Caco-2 (cell line): ENCODE measurements around the gene KIAA1614. TPM values are rescaled to one million over a fixed set of nuclear protein-coding genes. Genes with fewer than 3 reads are reported as not detected.

Experiments
- BruUV-seq: library from RNA; stranded (reverse); fragments of 400-500 nt; replicated peaks from 2 replicates; lab custom pipeline; 2021; lab: Mats Ljungman, UMichigan
- CTCF ChIA-PET: fragments of 300-600 bp; sonication (Branson Sonifier 250); formaldehyde crosslinking; loops from one replicate; lab custom pipeline; 2022; ENCODE audit warnings: antibody characterized with exemption; lab: Charles Lee
- POLR2A ChIA-PET: fragments of 300-600 bp; sonication (Branson Sonifier 250); formaldehyde crosslinking; loops from one replicate; lab custom pipeline; 2022; ENCODE audit warnings: antibody characterized with exemption; lab: Charles Lee
- DNase-seq, 2 experiments: peaks; one replicate each; pipeline versions ENCODE4 v3.0.0 to v3.0.0-alpha.2; 2020 to 2022
- H3K27me3 ChIP-seq: replicated peaks from 2 replicates; pipeline ENCODE4 v1.6.0; 2011; ENCODE audit warnings: low read length; ENCODE audit not compliant: control insufficient read depth, insufficient read depth
- H3K36me3 ChIP-seq: 2 replicates; pipeline ENCODE4 v1.5.1; 2011; ENCODE audit warnings: low read length; ENCODE audit not compliant: control insufficient read depth, insufficient read depth
- H3K4me1 ChIP-seq: fragments of 250-450 bp; sonication (Bioruptor Pico); 2 replicates; pipeline ENCODE4 v1.5.1; 2020; ENCODE audit warnings: mild to moderate bottlenecking
- H3K4me3 ChIP-seq: 2 replicates; pipeline ENCODE4 v1.5.1; 2011; ENCODE audit warnings: low read depth, mild to moderate bottlenecking, control low read depth, low read length
- H3K9me3 ChIP-seq: fragments of 250-450 bp; sonication (Bioruptor Pico); 2 replicates; pipeline ENCODE4 v1.5.1; 2020; ENCODE audit warnings: mild to moderate bottlenecking, moderate library complexity
- H3K27ac Mint-ChIP-seq: one replicate; pipeline ENCODE4 v1.8.0; 2022; ENCODE audit warnings: mixed read lengths; ENCODE audit not compliant: unreplicated experiment
- H3K27me3 Mint-ChIP-seq: one replicate; pipeline ENCODE4 v1.8.0; 2022; ENCODE audit warnings: mixed read lengths; ENCODE audit not compliant: insufficient read depth, unreplicated experiment
- H3K36me3 Mint-ChIP-seq: one replicate; pipeline ENCODE4 v1.8.0; 2022; ENCODE audit warnings: mild to moderate bottlenecking, mixed read lengths; ENCODE audit not compliant: insufficient read depth, unreplicated experiment
- H3K4me1 Mint-ChIP-seq: one replicate; pipeline ENCODE4 v1.8.0; 2022; ENCODE audit warnings: low read depth, mixed read lengths; ENCODE audit not compliant: unreplicated experiment
- H3K4me3 Mint-ChIP-seq: one replicate; pipeline ENCODE4 v1.8.0; 2022; ENCODE audit warnings: mild to moderate bottlenecking, moderate library complexity, mixed read lengths; ENCODE audit not compliant: unreplicated experiment
- H3K9me3 Mint-ChIP-seq: one replicate; pipeline ENCODE4 v1.8.0; 2022; ENCODE audit warnings: mixed read lengths; ENCODE audit not compliant: unreplicated experiment
- CTCF ChIP-seq, 2 experiments: fragments of 200-600 bp in 1 of 2; IDR thresholded peaks; 1 replicate in 1 of 2; 2 replicates in 1 of 2; pipeline versions ENCODE4 v1.5.1 to v1.8.0; 2011 to 2022; ENCODE audit warnings: antibody characterized with exemption in 1 of 2, control low read depth in 1 of 2, inconsistent platforms in 1 of 2, low read depth in 1 of 2, low read length in 1 of 2, mild to moderate bottlenecking in 1 of 2, moderate library complexity in 1 of 2; ENCODE audit not compliant: insufficient read depth in 1 of 2, severe bottlenecking in 1 of 2, unreplicated experiment in 1 of 2
- intact Hi-C: fragments of 100-400 bp; cut with micrococcal nuclease; formaldehyde crosslinking; loops from one replicate; pipeline ENCODE4 v1.10.0; 2022; ENCODE audit not compliant: unreplicated experiment
- total RNA-seq: library from RNA; stranded (reverse); gene quantifications from 2 replicates; pipeline ENCODE4 v1.2.3, GENCODE V29; 2022

Gene KIAA1614
- total RNA-seq, 1 experiment from 2014 or later: 0.29 TPM

DNA sequence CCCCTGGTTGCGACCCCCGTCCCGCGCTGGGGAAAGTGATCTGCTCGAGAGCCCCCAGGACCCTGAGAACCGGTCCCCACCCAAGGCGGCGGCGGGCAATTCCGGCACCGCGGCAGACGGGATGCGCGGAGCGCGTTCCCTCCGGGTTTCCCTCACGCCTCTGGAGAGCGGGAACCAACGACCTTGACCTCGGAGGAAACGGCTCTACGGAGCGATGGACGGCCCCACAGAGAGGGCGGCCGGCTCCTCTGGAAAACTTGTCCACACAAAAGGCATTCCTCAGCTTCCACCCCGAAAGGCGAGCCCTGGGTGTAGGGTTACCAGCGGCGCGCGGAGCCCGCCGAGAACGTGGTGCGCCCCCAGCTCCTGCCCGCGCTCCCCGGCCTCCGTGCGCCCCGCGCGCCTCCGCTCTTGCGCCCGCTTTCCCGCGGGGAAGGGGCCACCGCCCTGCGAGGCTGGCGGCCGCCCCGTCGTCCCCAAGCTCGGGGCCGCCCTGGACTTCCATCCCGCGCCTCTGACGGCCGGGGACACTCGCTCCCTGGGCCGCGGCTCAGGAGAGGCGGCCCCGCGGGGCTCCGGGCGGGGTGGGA is 391 bp upstream of the KIAA1614 start:
- no peaks in the 10 kb centered on the region for H3K36me3 ChIP-seq
- Mint-ChIP-seq H3K27ac (no peak overlapping the region), H3K4me3 (peak overlapping the region; percentile 62), H3K27me3 (no peaks in the 10 kb centered on the region), H3K4me1 (peaks cover 13% of the 10 kb centered on the region), H3K36me3 (no peaks in the 10 kb centered on the region), H3K9me3 (no peaks in the 10 kb centered on the region)
- H3K9me3 ChIP-seq: no peaks in the 10 kb centered on the region
- intact Hi-C loops: no loop called here
- peak overlapping the region; percentile 46 for H3K4me3 ChIP-seq
- ChIA-PET CTCF (interaction anchor here (0.6 kb wide), 1 partner anchor 8 kb away, joined by 3 read pairs; no protein-coding TSS in a partner anchor), POLR2A (no interaction called here)
- peaks cover 10% of the 10 kb centered on the region for H3K4me1 ChIP-seq
- DNase-seq: peak in 1 of 2 experiments; percentile 30
- no peaks in the 10 kb centered on the region for H3K27me3 ChIP-seq
- TF ChIP-seq CTCF (IDR thresholded peaks at IDR 0.05; ENCODE audit: insufficient read depth in 1 of 2, low read depth in 1 of 2, low read length in 1 of 2, severe bottlenecking in 1 of 2, unreplicated experiment in 1 of 2): no peak
- BruUV-seq: no TSS peak

GRCh38 chr1:180915426-180915965 is 2.8 kb downstream of the KIAA1614 start:
- no TSS peak for BruUV-seq
- no peak for DNase-seq
- TF ChIP-seq CTCF (IDR thresholded peaks at IDR 0.05; ENCODE audit: insufficient read depth in 1 of 2, low read depth in 1 of 2, low read length in 1 of 2, severe bottlenecking in 1 of 2, unreplicated experiment in 1 of 2): no peak
- CTCF ChIA-PET: no interaction called here
- no peaks in the 10 kb centered on the region for H3K27me3 ChIP-seq
- no peaks in the 10 kb centered on the region for H3K36me3 ChIP-seq
- no peak overlapping the region for H3K4me3 Mint-ChIP-seq
- H3K4me1 Mint-ChIP-seq: peaks cover 7% of the 10 kb centered on the region
- no peaks in the 10 kb centered on the region for H3K27me3 Mint-ChIP-seq
- POLR2A ChIA-PET: no interaction called here
- no peak overlapping the region for H3K27ac Mint-ChIP-seq
- H3K4me3 ChIP-seq: no peak overlapping the region
- H3K9me3 ChIP-seq: no peaks in the 10 kb centered on the region
- peaks cover 6% of the 10 kb centered on the region for H3K4me1 ChIP-seq
- no peaks in the 10 kb centered on the region for H3K9me3 Mint-ChIP-seq
- intact Hi-C loops: no loop called here
- no peaks in the 10 kb centered on the region for H3K36me3 Mint-ChIP-seq

GRCh38 chr1:180916012-180916770 is 3.5 kb downstream of the KIAA1614 start:
- no peak overlapping the region for H3K27ac Mint-ChIP-seq
- no peak for DNase-seq
- no peaks in the 10 kb centered on the region for H3K9me3 ChIP-seq
- no peak overlapping the region for H3K4me3 ChIP-seq
- H3K36me3 Mint-ChIP-seq: no peaks in the 10 kb centered on the region
- no peak overlapping the region for H3K4me3 Mint-ChIP-seq
- no peaks in the 10 kb centered on the region for H3K27me3 Mint-ChIP-seq
- intact Hi-C loops: no loop called here
- no peaks in the 10 kb centered on the region for H3K27me3 ChIP-seq
- ChIA-PET CTCF (no interaction called here), POLR2A (no interaction called here)
- no peaks in the 10 kb centered on the region for H3K36me3 ChIP-seq
- no TSS peak for BruUV-seq
- peaks cover 7% of the 10 kb centered on the region for H3K4me1 Mint-ChIP-seq
- H3K4me1 ChIP-seq: peaks cover 6% of the 10 kb centered on the region
- no peaks in the 10 kb centered on the region for H3K9me3 Mint-ChIP-seq
- no peak for TF ChIP-seq CTCF (IDR thresholded peaks at IDR 0.05; ENCODE audit: insufficient read depth in 1 of 2, low read depth in 1 of 2, low read length in 1 of 2, severe bottlenecking in 1 of 2, unreplicated experiment in 1 of 2)
